Heart right ventricle (tissue), 16 donors: ENCODE results near the gene FFAR2. TPM values are rescaled to one million over a fixed set of nuclear protein-coding genes. Genes with fewer than 3 reads are reported as not detected.
A peak's percentile ranks its signal among the peaks of the same experiment; 100 is the strongest.

ENCODE experiments used
- ATAC-seq, 8 donors: fragments of 200-7000 bp; cut with Tn5 transposase; one replicate each; pipeline ENCODE4 v1.9.1; 2020; ENCODE audit warnings: mild to moderate bottlenecking in 8 of 8, moderate library complexity in 8 of 8, moderate number of reproducible peaks in 1 of 8
- DNase-seq, 2 donors: peaks; one replicate each; pipeline ENCODE4 v3.0.0-alpha.2; 2020
- H3K27ac ChIP-seq, 10 donors: fragments of 200-600 bp; sonication (generic) in 2 of 10; one replicate each; pipeline versions ENCODE4 v1.5.0 to v1.8.0; 2020 to 2022; ENCODE audit warnings: mild to moderate bottlenecking in 3 of 10
- H3K27me3 ChIP-seq, 7 donors: fragments of 200-600 bp; one replicate each; pipeline ENCODE4 v1.8.0; 2021 to 2022; ENCODE audit warnings: mild to moderate bottlenecking in 2 of 7
- H3K36me3 ChIP-seq, 9 donors: fragments of 200-600 bp; sonication (generic) in 1 of 9; one replicate each; pipeline versions ENCODE4 v1.5.0 to v1.8.0; 2020 to 2022; ENCODE audit warnings: mild to moderate bottlenecking in 2 of 9
- H3K4me1 ChIP-seq, 9 donors: fragments of 200-600 bp; sonication (generic) in 1 of 9; one replicate each; pipeline versions ENCODE4 v1.5.0 to v1.8.0; 2020 to 2022; ENCODE audit warnings: mild to moderate bottlenecking in 4 of 9
- H3K4me3 ChIP-seq, 10 donors: fragments of 200-600 bp; sonication (generic) in 2 of 10; one replicate each; pipeline versions ENCODE4 v1.5.0 to v1.8.0; 2020 to 2022; ENCODE audit warnings: mild to moderate bottlenecking in 7 of 10, moderate library complexity in 2 of 10
- H3K9me3 ChIP-seq, 11 donors: fragments of 200-600 bp in 10 of 11; sonication (generic) in 2 of 11; one replicate each; pipeline versions ENCODE4 v1.5.0 to v1.8.0; 2013 to 2022; ENCODE audit warnings: mild to moderate bottlenecking in 2 of 11, control low read depth in 1 of 11, moderate library complexity in 1 of 11
- WGBS, 2 donors: extraction: QIAGEN DNeasy Blood & Tissue Kit; methylation state at CpG; one replicate each; pipeline ENCODE4 v1.1.7; 2013; ENCODE audit warnings: inconsistent platforms in 1 of 2; 5-methylcytosine and 5-hydroxymethylcytosine counted together
- intact Hi-C, 10 donors: fragments of 100-400 bp; cut with DNase I; formaldehyde crosslinking; loops; one replicate each; pipeline versions ENCODE4 v1.11.1 to v1.14.2; 2022
- polyA plus RNA-seq, 2 donors: library from polyadenylated mRNA; stranded (reverse); fragments of 200-250 nt; gene quantifications; one replicate each; pipeline ENCODE4 v1.2.3, GENCODE V29; 2013
- total RNA-seq, 10 donors: library from RNA; stranded (reverse); fragmentation: NEBNext Ultra II Directional in 3 of 10; extraction: Animal tissue kit (Norgen Biotek cat#: 25700) in 3 of 10; gene quantifications; one replicate each; pipeline versions ENCODE4 v1.2.1 to v1.2.4, GENCODE V29; 2021 to 2023
- TF ChIP-seq, protein P1 (sequence below), 9 donors: fragments of 200-600 bp; sonication (generic) in 2 of 9; IDR thresholded peaks; one replicate each; pipeline versions ENCODE4 v1.5.0 to v1.8.0; 2021 to 2022; ENCODE audit warnings: antibody characterized with exemption in 9 of 9, mild to moderate bottlenecking in 5 of 9, moderate library complexity in 1 of 9
- donor health status: Arrhythmogenic right ventricular cardiomyopathy.
- donor health status: ischemic (EF 13 %, LVEDD 7.1; RV severe dilation, severe dysfunction).
- donor health status: healthy with polysubstance abuse.
- donor health status: DM: no; HTN: yes; CAD: no.
- donor health status: DM: no; HTN: no; CAD: no.
- donor health status: ischemic (EF 25% LVEDD 6.9; RV normal size, moderate dysfunction).
- donor health status: ischemic (EF 25% LVEDD 5.7; RV mildly dilated, moderate dysfunction).
- donor health status: healthy.
- donor health status: DM: yes; HTN: yes; CAD: no.
- donor health status: Ischemic cardiomyopathy.
- donor health status: ischemic (EF 35%, LVEDD 5.7; RV mildly dilated, moderate dysfunction).
- donor health status: nonischemic (EF 11% LVEDD 7.7; RV severe dilation, severe dysfunction).
- donor health status: DM: yes; HTN: yes; CAD: no.
- donor health status: PGD.
- donor health status: ischemic (EF 29% LVEDD 5.4; RV normal size, mild dysfunction).
- donor health status: nonischemic (EF 23%, LVEDD 6.1; RV moderate dilation, normal function).

The FFAR2 gene
- total and polyA plus RNA-seq, 12 donors, result 0.10 to 1.4 (median 0.47) TPM; not detected in 1

DNA sequence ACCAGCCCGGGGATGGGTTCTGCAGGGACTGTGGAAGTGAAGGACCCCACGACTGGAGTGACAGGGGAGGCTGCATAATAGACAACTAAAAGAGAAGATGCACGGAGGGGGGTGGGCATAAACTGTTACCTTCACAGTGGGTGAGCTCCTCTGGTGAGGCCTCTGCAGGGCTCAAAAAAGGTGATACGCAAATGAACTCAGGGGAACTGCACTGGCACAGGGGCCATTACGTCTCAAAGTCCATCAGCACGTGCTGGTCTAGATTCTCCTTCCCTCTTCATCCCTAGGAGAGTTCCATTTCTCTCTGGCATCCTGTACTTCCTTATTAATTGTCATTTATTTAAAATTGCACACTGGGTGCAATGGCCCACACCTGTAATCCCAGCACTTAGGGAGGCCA, 8.1 kb upstream of the FFAR2 start:
- TF ChIP-seq, protein P1, sequence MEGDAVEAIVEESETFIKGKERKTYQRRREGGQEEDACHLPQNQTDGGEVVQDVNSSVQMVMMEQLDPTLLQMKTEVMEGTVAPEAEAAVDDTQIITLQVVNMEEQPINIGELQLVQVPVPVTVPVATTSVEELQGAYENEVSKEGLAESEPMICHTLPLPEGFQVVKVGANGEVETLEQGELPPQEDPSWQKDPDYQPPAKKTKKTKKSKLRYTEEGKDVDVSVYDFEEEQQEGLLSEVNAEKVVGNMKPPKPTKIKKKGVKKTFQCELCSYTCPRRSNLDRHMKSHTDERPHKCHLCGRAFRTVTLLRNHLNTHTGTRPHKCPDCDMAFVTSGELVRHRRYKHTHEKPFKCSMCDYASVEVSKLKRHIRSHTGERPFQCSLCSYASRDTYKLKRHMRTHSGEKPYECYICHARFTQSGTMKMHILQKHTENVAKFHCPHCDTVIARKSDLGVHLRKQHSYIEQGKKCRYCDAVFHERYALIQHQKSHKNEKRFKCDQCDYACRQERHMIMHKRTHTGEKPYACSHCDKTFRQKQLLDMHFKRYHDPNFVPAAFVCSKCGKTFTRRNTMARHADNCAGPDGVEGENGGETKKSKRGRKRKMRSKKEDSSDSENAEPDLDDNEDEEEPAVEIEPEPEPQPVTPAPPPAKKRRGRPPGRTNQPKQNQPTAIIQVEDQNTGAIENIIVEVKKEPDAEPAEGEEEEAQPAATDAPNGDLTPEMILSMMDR (IDR thresholded peaks at IDR 0.05), result no peak
- WGBS, 2 donors, result 97% methylated on average over 6 of the region's 6 CpGs
- H3K4me1 ChIP-seq, result peaks cover 3 to 63% (median 29%) of the 10 kb centered on the region in 9 donors
- no peaks in the 10 kb centered on the region for H3K9me3 ChIP-seq
- no peak overlapping the region for H3K4me3 ChIP-seq
- no peak for ATAC-seq
- H3K27ac ChIP-seq, result no peak overlapping the region
- DNase-seq, result no peak
- no peaks in the 10 kb centered on the region for H3K36me3 ChIP-seq
- intact Hi-C loops, result no loop called here
- H3K27me3 ChIP-seq, result no peaks in the 10 kb centered on the region

- ATAC-seq (no peak), DNase-seq (no peak)
- TF ChIP-seq, protein P1 (IDR thresholded peaks at IDR 0.05), result no peak
- Histone ChIP-seq H3K9me3 (no peaks in the 10 kb centered on the region), H3K27ac (no peak overlapping the region), H3K36me3 (no peaks in the 10 kb centered on the region), H3K4me1 (peaks cover 0 to 61% (median 8%) of the 10 kb centered on the region in 9 donors), H3K4me3 (no peak overlapping the region), H3K27me3 (no peaks in the 10 kb centered on the region)
- 79 to 83% methylated on average over 7 of the region's 7 CpGs for WGBS, 2 donors
- intact Hi-C loops, result no loop called here
Measured at GRCh38 chr19:35442091-35442490, 6.0 kb upstream of the FFAR2 start.

DNA sequence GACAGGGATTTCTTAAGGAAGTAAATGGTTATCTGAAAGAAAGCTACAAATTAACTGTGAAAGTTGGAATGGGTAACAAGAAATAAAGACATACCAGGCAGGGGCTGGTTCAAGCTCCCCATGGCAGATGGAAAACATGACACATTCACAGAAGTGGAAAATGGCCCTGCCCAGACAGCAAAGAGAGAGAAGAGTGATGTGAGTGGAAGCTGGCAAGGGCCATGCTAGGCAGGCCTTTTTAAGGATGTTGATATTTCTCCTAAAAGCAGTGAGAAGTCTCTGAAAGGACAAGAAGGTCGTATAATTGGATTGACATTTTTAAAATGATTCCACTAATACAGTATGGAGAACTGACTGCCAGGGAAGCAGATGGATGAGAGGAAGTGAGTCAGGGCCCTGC, 3.3 kb upstream of the FFAR2 start:
- peaks cover 0 to under 1% (median 0%) of the 10 kb centered on the region in 9 donors for H3K36me3 ChIP-seq
- H3K27ac ChIP-seq, result no peak overlapping the region
- peaks cover 0 to 70% (median 9%) of the 10 kb centered on the region in 9 donors for H3K4me1 ChIP-seq
- ATAC-seq (no peak), DNase-seq (no peak)
- H3K4me3 ChIP-seq, result no peak overlapping the region
- intact Hi-C loops, result no loop called here
- no peaks in the 10 kb centered on the region for H3K9me3 ChIP-seq
- TF ChIP-seq, protein P1 (IDR thresholded peaks at IDR 0.05), result no peak
- peaks cover 0 to 9% (median 0%) of the 10 kb centered on the region in 7 donors for H3K27me3 ChIP-seq
- 76 to 85% methylated on average over 1 of the region's 1 CpG for WGBS, 2 donors

- H3K27ac ChIP-seq, result peak overlapping the region in 1 of 10 donors; percentile 85
- TF ChIP-seq, protein P1 (IDR thresholded peaks at IDR 0.05), result no peak
- intact Hi-C loops, result no loop called here
- no peak for DNase-seq
- no peaks in the 10 kb centered on the region for H3K9me3 ChIP-seq
- H3K27me3 ChIP-seq, result peaks cover 0 to 10% (median 0%) of the 10 kb centered on the region in 7 donors
- peak in 1 of 8 donors; percentile 41 for ATAC-seq
- H3K4me1 ChIP-seq, result peaks cover 0 to 78% (median 12%) of the 10 kb centered on the region in 9 donors
- H3K4me3 ChIP-seq, result no peak overlapping the region
- WGBS, 2 donors, result 73 to 80% methylated on average over 21 of the region's 21 CpGs
- H3K36me3 ChIP-seq, result peaks cover 0 to 9% (median 0%) of the 10 kb centered on the region in 9 donors
Measured at GRCh38 chr19:35445826-35446593, 2.0 kb upstream of the FFAR2 start.
